GM06990 (cell line): ENCODE measurements around the gene ZNF214.
A peak's percentile ranks its signal among the peaks of the same experiment; 100 is the strongest.

Experiments used
- DNase-seq: peaks from one replicate; pipeline ENCODE4 v3.0.0-alpha.2; 2011; ENCODE audit not compliant: insufficient read length; ENCODE audit errors: extremely low read depth
- H3K27me3 ChIP-seq: replicated peaks from 2 replicates; pipeline ENCODE4 v1.6.0; 2011; ENCODE audit warnings: low read length; ENCODE audit not compliant: control insufficient read depth, insufficient read depth
- H3K36me3 ChIP-seq: 2 replicates; pipeline ENCODE4 v1.5.1; 2011; ENCODE audit warnings: low read length; ENCODE audit not compliant: control insufficient read depth, insufficient read depth
- H3K4me3 ChIP-seq: replicated peaks from 2 replicates; pipeline ENCODE4 v1.5.1; 2011; ENCODE audit warnings: low read depth, mild to moderate bottlenecking, control low read depth, low read length
- TF ChIP-seq, protein P1 (sequence below): IDR thresholded peaks from 2 replicates; pipeline ENCODE4 v1.5.1; 2011; ENCODE audit warnings: low read length, control low read depth, mild to moderate bottlenecking, inconsistent platforms; ENCODE audit not compliant: insufficient read depth, poor library complexity, severe bottlenecking

Gene ZNF214

GRCh38 chr11:7020183-7020917 is at the start of gene ZNF214, which contains the start of gene NLRP14:
TSS of gene ZNF214 (minus strand) at chr11:7020346. CDS start at chr11:7002835, 17,511 bp downstream.
TSS of gene NLRP14 (plus strand) at chr11:7020479. CDS start at chr11:7038587, 18,108 bp downstream.
- peak; percentile 50 for DNase-seq
- Histone ChIP-seq H3K4me3 (peak within 1 kb of the TSS; percentile 50), H3K36me3 (no peaks in the 10 kb centered on the region), H3K27me3 (no peaks in the 10 kb centered on the region)
- TF ChIP-seq, protein P1, sequence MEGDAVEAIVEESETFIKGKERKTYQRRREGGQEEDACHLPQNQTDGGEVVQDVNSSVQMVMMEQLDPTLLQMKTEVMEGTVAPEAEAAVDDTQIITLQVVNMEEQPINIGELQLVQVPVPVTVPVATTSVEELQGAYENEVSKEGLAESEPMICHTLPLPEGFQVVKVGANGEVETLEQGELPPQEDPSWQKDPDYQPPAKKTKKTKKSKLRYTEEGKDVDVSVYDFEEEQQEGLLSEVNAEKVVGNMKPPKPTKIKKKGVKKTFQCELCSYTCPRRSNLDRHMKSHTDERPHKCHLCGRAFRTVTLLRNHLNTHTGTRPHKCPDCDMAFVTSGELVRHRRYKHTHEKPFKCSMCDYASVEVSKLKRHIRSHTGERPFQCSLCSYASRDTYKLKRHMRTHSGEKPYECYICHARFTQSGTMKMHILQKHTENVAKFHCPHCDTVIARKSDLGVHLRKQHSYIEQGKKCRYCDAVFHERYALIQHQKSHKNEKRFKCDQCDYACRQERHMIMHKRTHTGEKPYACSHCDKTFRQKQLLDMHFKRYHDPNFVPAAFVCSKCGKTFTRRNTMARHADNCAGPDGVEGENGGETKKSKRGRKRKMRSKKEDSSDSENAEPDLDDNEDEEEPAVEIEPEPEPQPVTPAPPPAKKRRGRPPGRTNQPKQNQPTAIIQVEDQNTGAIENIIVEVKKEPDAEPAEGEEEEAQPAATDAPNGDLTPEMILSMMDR: no peak

DNA sequence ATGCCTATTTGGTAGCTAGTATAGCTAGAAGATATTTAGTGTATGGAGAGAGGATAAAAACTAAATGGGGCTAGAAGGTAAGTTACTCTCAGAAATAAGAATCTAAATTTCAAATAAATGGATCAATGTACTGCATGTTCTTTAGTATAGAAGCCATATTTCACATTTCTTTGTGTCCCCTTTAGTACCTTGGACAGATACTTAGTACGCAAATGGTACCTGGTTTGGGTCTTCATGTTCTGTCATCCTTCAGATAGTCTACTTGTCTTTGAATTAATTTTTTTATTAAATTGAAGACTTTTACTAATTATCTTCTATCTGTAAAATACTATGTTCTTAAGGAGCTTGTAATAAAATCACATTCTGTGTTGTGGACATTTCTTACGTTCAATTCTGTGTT is 42.4 kb upstream of the ZNF214 start:
- TF ChIP-seq, protein P1: no peak
- DNase-seq: no peak
- H3K27me3 ChIP-seq: no peaks in the 10 kb centered on the region
- H3K36me3 ChIP-seq: no peaks in the 10 kb centered on the region
- H3K4me3 ChIP-seq: no peak overlapping the region

GRCh38 chr11:7060868-7061267 is 40.7 kb upstream of the ZNF214 start:
- Histone ChIP-seq H3K4me3 (no peak overlapping the region), H3K36me3 (no peaks in the 10 kb centered on the region), H3K27me3 (no peaks in the 10 kb centered on the region)
- no peak for DNase-seq
- TF ChIP-seq, protein P1: no peak

DNA sequence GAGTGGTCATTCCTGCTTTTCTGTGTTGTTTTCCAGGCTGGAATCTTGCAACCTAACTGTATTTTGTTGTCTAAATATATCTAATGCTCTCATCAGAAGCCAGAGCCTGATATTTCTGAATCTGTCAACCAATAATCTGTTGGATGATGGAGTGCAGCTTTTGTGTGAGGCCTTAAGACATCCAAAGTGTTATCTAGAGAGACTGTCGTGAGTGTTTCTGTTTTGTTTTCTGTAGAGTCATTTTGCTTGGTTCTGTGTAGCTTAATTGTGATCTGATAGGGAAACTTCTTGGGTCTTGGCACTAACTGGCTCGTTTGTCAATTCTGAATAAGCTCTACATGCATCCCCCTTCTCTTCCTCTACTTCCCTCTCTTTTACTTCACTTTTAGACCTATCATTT is 37.5 kb upstream of the ZNF214 start:
- no peaks in the 10 kb centered on the region for H3K36me3 ChIP-seq
- DNase-seq: no peak
- H3K4me3 ChIP-seq: no peak overlapping the region
- TF ChIP-seq, protein P1: no peak
- no peaks in the 10 kb centered on the region for H3K27me3 ChIP-seq

- no peak for DNase-seq
- no peaks in the 10 kb centered on the region for H3K36me3 ChIP-seq
- TF ChIP-seq, protein P1: no peak
- no peaks in the 10 kb centered on the region for H3K27me3 ChIP-seq
- no peak overlapping the region for H3K4me3 ChIP-seq
Observed at GRCh38 chr11:7056828-7057513, 36.8 kb upstream of the ZNF214 start.
